IMR-90 (cell line): ENCODE results near the gene RABGAP1. TPM values are rescaled to one million over a fixed set of nuclear protein-coding genes. Genes with fewer than 3 reads are reported as not detected.

ENCODE experiments used
- ATAC-seq: fragments of 200-7000 bp; cut with Tn5 transposase; 2 replicates; pipeline ENCODE4 v1.9.1; 2020; ENCODE audit warnings: low read depth, mild to moderate bottlenecking, moderate library complexity
- Bru-seq: library from RNA; stranded (reverse); fragments of 400-500 nt; gene quantifications from one replicate; lab custom pipeline; 2021; lab: Mats Ljungman, UMichigan
- BruChase-seq, 2 experiments: library from RNA; stranded (reverse); fragments of 400-500 nt; gene quantifications; one replicate each; lab custom pipeline; 2021; lab: Mats Ljungman, UMichigan
- BruUV-seq: library from RNA; stranded (reverse); fragments of 400-500 nt; replicated peaks from 2 replicates; lab custom pipeline; 2021; lab: Mats Ljungman, UMichigan
- CTCF ChIA-PET: fragments of 300-600 bp; formaldehyde crosslinking; extraction: SDS; loops from one replicate; lab custom pipeline; 2021; ENCODE audit warnings: antibody characterized with exemption; lab: Yijun Ruan, JAX
- POLR2A ChIA-PET: fragments of 300-600 bp; sonication (Branson Sonifier 250); formaldehyde crosslinking; loops from one replicate; lab custom pipeline; 2022; ENCODE audit warnings: antibody characterized with exemption; ENCODE audit not compliant: unreplicated experiment; lab: Charles Lee
- DNase-seq: peaks from one replicate; pipeline ENCODE4 v3.0.0; 2013
- H2AFZ ChIP-seq: replicated peaks from 2 replicates; pipeline ENCODE3; 2013; ENCODE audit warnings: low read length, mild to moderate bottlenecking; ENCODE audit not compliant: poor library complexity
- H2AK5ac ChIP-seq: 2 replicates; pipeline ENCODE4 v1.6.1; 2013; ENCODE audit warnings: low read depth, low read length, inconsistent platforms
- H2AK9ac ChIP-seq: replicated peaks from 2 replicates; pipeline ENCODE3; 2013; ENCODE audit warnings: mild to moderate bottlenecking, low read depth, low read length, moderate library complexity; ENCODE audit not compliant: poor library complexity
- H2BK120ac ChIP-seq: 2 replicates; pipeline ENCODE4 v1.6.1; 2013; ENCODE audit warnings: low read depth, low read length, inconsistent platforms
- H2BK15ac ChIP-seq: 3 replicates; pipeline ENCODE4 v1.6.1; 2013; ENCODE audit warnings: low read depth, low read length, inconsistent platforms
- H2BK20ac ChIP-seq: 2 replicates; pipeline ENCODE4 v1.6.1; 2013; ENCODE audit warnings: low read depth, mild to moderate bottlenecking, inconsistent platforms, low read length, moderate library complexity
- H2BK5ac ChIP-seq: 2 replicates; pipeline ENCODE4 v1.6.1; 2013; ENCODE audit warnings: mild to moderate bottlenecking, low read depth, low read length, inconsistent platforms; ENCODE audit not compliant: poor library complexity, severe bottlenecking
- H3K14ac ChIP-seq: replicated peaks from 2 replicates; pipeline ENCODE4 v1.6.1; 2013; ENCODE audit warnings: low read depth, low read length, inconsistent platforms
- H3K18ac ChIP-seq: 2 replicates; pipeline ENCODE4 v1.6.1; 2013; ENCODE audit warnings: low read depth, low read length, control low read depth
- H3K23ac ChIP-seq: 2 replicates; pipeline ENCODE4 v1.6.1; 2013; ENCODE audit warnings: low read depth, low read length, inconsistent platforms
- H3K27ac ChIP-seq: 2 replicates; pipeline ENCODE4 v1.5.1; 2013; ENCODE audit warnings: mild to moderate bottlenecking, control low read depth, low read length; ENCODE audit not compliant: insufficient read depth
- H3K27me3 ChIP-seq: 2 replicates; pipeline ENCODE4 v1.6.1; 2013; ENCODE audit warnings: low read length; ENCODE audit not compliant: control insufficient read depth, insufficient read depth
- H3K36me3 ChIP-seq: 2 replicates; pipeline ENCODE4 v1.6.1; 2013; ENCODE audit warnings: low read length, mixed read lengths; ENCODE audit not compliant: control insufficient read depth, insufficient read depth
- H3K4ac ChIP-seq: 2 replicates; pipeline ENCODE4 v1.6.1; 2013; ENCODE audit warnings: low read depth, low read length, inconsistent platforms
- H3K4me1 ChIP-seq: 2 replicates; pipeline ENCODE4 v1.6.1; 2013; ENCODE audit warnings: low read length, mixed read lengths; ENCODE audit not compliant: control insufficient read depth, insufficient read depth
- H3K4me2 ChIP-seq: 2 replicates; pipeline ENCODE4 v1.6.1; 2013; ENCODE audit warnings: low read depth, mild to moderate bottlenecking, control low read depth, low read length, moderate library complexity
- H3K4me3 ChIP-seq: 2 replicates; pipeline ENCODE4 v1.5.1; 2013; ENCODE audit warnings: low read depth, mild to moderate bottlenecking, control low read depth, low read length, moderate library complexity; ENCODE audit not compliant: insufficient read depth
- H3K56ac ChIP-seq: 2 replicates; pipeline ENCODE4 v1.6.1; 2013; ENCODE audit warnings: low read length, inconsistent platforms; ENCODE audit not compliant: insufficient read depth; ENCODE audit errors: extremely low read depth
- H3K79me1 ChIP-seq, 2 experiments: 2 replicates each; pipeline ENCODE4 v1.6.1; 2013; ENCODE audit warnings: low read length in 2 of 2, inconsistent platforms in 1 of 2, low read depth in 1 of 2
- H3K9ac ChIP-seq: 2 replicates; pipeline ENCODE4 v1.6.1; 2013; ENCODE audit warnings: low read depth, low read length, control low read depth
- H3K9me1 ChIP-seq: 2 replicates; pipeline ENCODE4 v1.6.1; 2013; ENCODE audit warnings: low read length, inconsistent platforms; ENCODE audit not compliant: insufficient read depth
- H3K9me3 ChIP-seq: 2 replicates; pipeline ENCODE4 v1.6.1; 2013; ENCODE audit warnings: low read length; ENCODE audit not compliant: control insufficient read depth, insufficient read depth
- H4K20me1 ChIP-seq: 2 replicates; pipeline ENCODE4 v1.6.1; 2013; ENCODE audit warnings: low read length, inconsistent platforms; ENCODE audit not compliant: insufficient read depth
- H4K5ac ChIP-seq: 2 replicates; pipeline ENCODE4 v1.6.1; 2013; ENCODE audit warnings: mild to moderate bottlenecking, low read depth, low read length, control low read depth
- H4K8ac ChIP-seq, 2 experiments: 2 replicates each; pipeline ENCODE4 v1.6.1; 2013; ENCODE audit warnings: low read depth in 2 of 2, low read length in 2 of 2, control low read depth in 1 of 2, inconsistent platforms in 1 of 2
- H4K91ac ChIP-seq: 2 replicates; pipeline ENCODE4 v1.6.1; 2013; ENCODE audit warnings: low read depth, low read length, inconsistent platforms; ENCODE audit not compliant: insufficient read depth
- CEBPB ChIP-seq: IDR thresholded peaks from 2 replicates; pipeline ENCODE4 v1.6.1; 2012; ENCODE audit warnings: low read depth, low read length, improper control_type of control experiment
- CHD1 ChIP-seq: IDR thresholded peaks from 2 replicates; pipeline ENCODE4 v1.6.1; 2012; ENCODE audit warnings: low read depth, low read length, improper control_type of control experiment
- FOS ChIP-seq: fragments of 150-350 bp; IDR thresholded peaks from 2 replicates; pipeline ENCODE4 v1.6.1; 2016; ENCODE audit warnings: low read depth, low read length
- MAFK ChIP-seq: IDR thresholded peaks from 2 replicates; pipeline ENCODE4 v1.6.1; 2012; ENCODE audit warnings: low read depth, low read length, improper control_type of control experiment
- MXI1 ChIP-seq: IDR thresholded peaks from 2 replicates; pipeline ENCODE4 v1.6.1; 2012; ENCODE audit warnings: low read depth, mild to moderate bottlenecking, low read length, moderate library complexity, borderline replicate concordance
- POLR2A ChIP-seq: IDR thresholded peaks from 2 replicates; pipeline ENCODE4 v1.6.1; 2012; ENCODE audit warnings: mild to moderate bottlenecking, low read depth, low read length
- RAD21 ChIP-seq: IDR thresholded peaks from 2 replicates; pipeline ENCODE4 v1.6.1; 2012; ENCODE audit warnings: low read length, improper control_type of control experiment
- RCOR1 ChIP-seq: IDR thresholded peaks from 2 replicates; pipeline ENCODE4 v1.6.1; 2012; ENCODE audit warnings: mild to moderate bottlenecking, low read length, improper control_type of control experiment; ENCODE audit not compliant: insufficient replicate concordance
- SMC3 ChIP-seq: fragments of 150-350 bp; IDR thresholded peaks from 2 replicates; pipeline ENCODE4 v1.6.1; 2016; ENCODE audit warnings: low read depth, mild to moderate bottlenecking, antibody characterized with exemption, low read length, moderate library complexity
- WGBS, 2 experiments: methylation state at CpG; one replicate each; pipeline versions ENCODE4 v1.1.5 to v1.1.7; 2013; ENCODE audit warnings: missing lambda C conversion rate in 2 of 2; ENCODE audit not compliant: insufficient read length in 1 of 2; ENCODE audit errors: extremely low coverage in 2 of 2; 5-methylcytosine and 5-hydroxymethylcytosine counted together
- dilution Hi-C: fragments of 300-500 bp; cut with HindIII; formaldehyde crosslinking; loops from one replicate; pipeline ENCODE4 v1.14.3; 2018; ENCODE audit warnings: low sequenced_read_pairs; ENCODE audit not compliant: unreplicated experiment
- in situ Hi-C: fragments of 300-500 bp; cut with MboI; formaldehyde crosslinking; loops from 3 replicates; pipeline ENCODE4 v1.14.3; 2019; ENCODE audit warnings: low sequenced_read_pairs, inconsistent platforms, mixed read lengths
- intact Hi-C: fragments of 100-400 bp; cut with micrococcal nuclease; formaldehyde crosslinking; loops from 2 replicates; pipeline ENCODE4 v1.10.0; 2022
- long read RNA-seq: library from polyadenylated mRNA; unstranded; transcript quantifications from one replicate; pipeline ENCODE4 v2.0.0, GENCODE V29; 2021; ENCODE audit not compliant: unreplicated experiment
- polyA plus RNA-seq, 3 experiments: library from polyadenylated mRNA; depleted of rRNA; stranded (reverse); fragments of >200 nt; gene quantifications; 2 replicates each; pipeline ENCODE4 v1.2.3, GENCODE V29; 2012; ENCODE audit warnings: low replicate concordance in 1 of 3
- total RNA-seq: library from RNA; depleted of rRNA; stranded (reverse); fragments of >200 nt; gene quantifications from 2 replicates; pipeline ENCODE4 v1.2.3, GENCODE V29; 2012; rRNA removed
- TF ChIP-seq, protein P1 (sequence below): conservative IDR thresholded peaks from 2 replicates; pipeline ENCODE4 v1.5.1; 2012; ENCODE audit warnings: mild to moderate bottlenecking, low read depth, low read length, improper control_type of control experiment
- TF ChIP-seq, protein P2 (sequence below): fragments of 150-350 bp; IDR thresholded peaks from 2 replicates; pipeline ENCODE4 v1.6.1; 2016; ENCODE audit warnings: low read depth, mild to moderate bottlenecking, low read length, moderate library complexity, borderline replicate concordance

RABGAP1 gene
- total RNA-seq (39.7 and 53.9 TPM in 2 replicates), polyA plus RNA-seq (2012; rRNA removed) (17.2 and 20.0 TPM in 2 replicates), Bru-seq, nascent RNA (percentile 90 among the genes with signal in this experiment), BruChase-seq, experiment 1, labeled RNA remaining after a 6-hour chase (percentile 86 among the genes with signal in this experiment), BruChase-seq, experiment 2, labeled RNA remaining after a 2-hour chase (percentile 84 among the genes with signal in this experiment)
- 5.0 and 6.2 TPM in 2 replicates for polyA plus RNA-seq (2012; cell fraction: cytosol; rRNA removed)
- polyA plus RNA-seq (2012; cell fraction: nucleus; rRNA removed; ENCODE audit: low replicate concordance): 6.5 and 27.2 TPM in 2 replicates
- long read RNA-seq, full-length matches to known transcripts: 26 of 62 reads
- long read RNA-seq, partial matches to known transcripts: 12 of 62 reads
- long read RNA-seq, other reads (novel, unspliced or antisense): 24 of 62 reads

DNA sequence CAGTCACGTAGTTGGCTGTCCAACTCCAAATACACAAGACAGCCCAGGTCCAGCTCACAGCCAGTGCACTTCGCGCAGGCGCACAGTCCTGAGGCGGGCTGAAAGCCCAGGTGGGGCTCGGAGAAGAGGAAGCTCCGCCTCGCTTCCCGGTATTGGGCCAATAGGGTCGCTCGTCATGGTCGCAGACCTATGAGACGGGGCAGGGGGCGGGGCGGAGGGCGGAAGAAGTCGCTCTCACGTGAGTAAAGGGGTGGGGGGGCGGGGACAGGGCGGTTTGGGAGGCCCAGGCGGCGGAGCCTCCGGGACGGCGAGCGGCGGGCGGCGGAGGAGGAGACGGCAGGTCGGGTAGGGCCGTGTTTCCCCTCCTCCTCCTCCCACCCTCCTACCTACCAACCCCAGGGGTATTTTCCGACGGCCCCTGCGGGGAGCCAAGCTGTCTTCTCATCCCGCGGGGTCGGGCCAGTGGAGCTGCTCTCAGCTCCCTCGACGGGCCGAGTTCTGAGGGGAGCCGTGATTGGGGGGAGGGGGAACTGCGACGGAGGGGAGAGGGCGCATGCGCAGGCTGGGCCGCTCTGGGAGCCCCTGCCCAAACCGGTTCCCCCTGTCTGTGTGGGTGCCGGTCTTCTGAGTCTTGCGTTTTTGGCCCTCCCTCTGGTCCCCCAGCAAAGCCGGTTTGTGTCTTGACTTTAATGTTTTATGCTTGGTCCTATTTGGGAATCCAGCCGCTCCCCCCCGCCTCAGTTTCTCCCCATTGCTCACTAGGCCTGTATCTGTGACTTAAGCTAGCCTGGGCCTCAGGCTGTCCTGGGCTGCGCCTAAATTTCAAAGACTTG lies at the start of gene RABGAP1:
TSS of gene RABGAP1 (plus strand) at position 272 of the 833 bp plus-strand sequence. CDS start 16,040 bp downstream, outside the sequence.
- Histone ChIP-seq H3K4me3 (peak within 1 kb of the TSS; percentile 92), H2BK5ac (peak within 1 kb of the TSS; percentile 83), H4K20me1 (peaks cover 15% of the 10 kb centered on the region; the same call in 1 of the 2 replicates), H3K23ac (peak within 1 kb of the TSS; percentile 80), H2BK20ac (peak within 1 kb of the TSS; percentile 2; the same call in 1 of the 2 replicates), H2BK120ac (0 out of 2 replicates have a peak within 1 kb of the TSS, but pooled peaks have one; percentile 9), H3K79me1 (peaks cover 11 to 40% of the 10 kb centered on the region in 2 experiments), H3K56ac (peak within 1 kb of the TSS; percentile 79), H3K18ac (peak within 1 kb of the TSS; percentile 42), H4K5ac (peak within 1 kb of the TSS; percentile 96), H3K9me1 (no peaks in the 10 kb centered on the region), H3K14ac (peak within 1 kb of the TSS; percentile 66), H3K4me2 (peak within 1 kb of the TSS; percentile 98), H2AK5ac (peak within 1 kb of the TSS; percentile 88), H3K9me3 (no peaks in the 10 kb centered on the region), H2AK9ac (peak within 1 kb of the TSS; percentile 93), H4K8ac (peak within 1 kb of the TSS; percentile 89 to 98), H3K36me3 (peaks cover 14% of the 10 kb centered on the region), H3K9ac (peak within 1 kb of the TSS; percentile 85), H3K27me3 (no peaks in the 10 kb centered on the region), H2AFZ (peak within 1 kb of the TSS; percentile 97), H3K27ac (peak within 1 kb of the TSS; percentile 90), H4K91ac (peak within 1 kb of the TSS; percentile 61), H3K4ac (peak within 1 kb of the TSS; percentile 73), H3K4me1 (peaks cover 5% of the 10 kb centered on the region), H2BK15ac (no peak within 1 kb of the TSS)
- no TSS peak for BruUV-seq
- peak; percentile 98 for ATAC-seq
- CTCF ChIA-PET: no interaction called here
- dilution Hi-C loops: no loop called here
- POLR2A ChIA-PET: interaction anchor here (0.7 to 1.1 kb wide), 4 partner anchors 10 to 31 kb away, joined by 3 to 5 read pairs (median 4); partner anchors contain the start of gene ZBTB26
- in situ Hi-C loops: no loop called here
- peak; percentile 97 for DNase-seq
- intact Hi-C loops: loop anchor here (1.0 to 2.0 kb wide), 2 partner anchors 10 to 36 kb away; partner anchors contain the start of genes RC3H2 and ZBTB26
- 0% methylated on average over 3 of the region's 54 CpGs; no CpG with 5 or more reads in 1 of the 2 experiments for WGBS, 2 experiments
- no peak for TF ChIP-seq MXI1
- TF ChIP-seq, protein P1, sequence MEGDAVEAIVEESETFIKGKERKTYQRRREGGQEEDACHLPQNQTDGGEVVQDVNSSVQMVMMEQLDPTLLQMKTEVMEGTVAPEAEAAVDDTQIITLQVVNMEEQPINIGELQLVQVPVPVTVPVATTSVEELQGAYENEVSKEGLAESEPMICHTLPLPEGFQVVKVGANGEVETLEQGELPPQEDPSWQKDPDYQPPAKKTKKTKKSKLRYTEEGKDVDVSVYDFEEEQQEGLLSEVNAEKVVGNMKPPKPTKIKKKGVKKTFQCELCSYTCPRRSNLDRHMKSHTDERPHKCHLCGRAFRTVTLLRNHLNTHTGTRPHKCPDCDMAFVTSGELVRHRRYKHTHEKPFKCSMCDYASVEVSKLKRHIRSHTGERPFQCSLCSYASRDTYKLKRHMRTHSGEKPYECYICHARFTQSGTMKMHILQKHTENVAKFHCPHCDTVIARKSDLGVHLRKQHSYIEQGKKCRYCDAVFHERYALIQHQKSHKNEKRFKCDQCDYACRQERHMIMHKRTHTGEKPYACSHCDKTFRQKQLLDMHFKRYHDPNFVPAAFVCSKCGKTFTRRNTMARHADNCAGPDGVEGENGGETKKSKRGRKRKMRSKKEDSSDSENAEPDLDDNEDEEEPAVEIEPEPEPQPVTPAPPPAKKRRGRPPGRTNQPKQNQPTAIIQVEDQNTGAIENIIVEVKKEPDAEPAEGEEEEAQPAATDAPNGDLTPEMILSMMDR: no peak
- TF ChIP-seq POLR2A: peak; percentile 79
- no peak for TF ChIP-seq SMC3
- TF ChIP-seq FOS: no peak
- TF ChIP-seq RAD21: no peak
- no peak for TF ChIP-seq CEBPB
- TF ChIP-seq RCOR1: no peak
- TF ChIP-seq, protein P2, sequence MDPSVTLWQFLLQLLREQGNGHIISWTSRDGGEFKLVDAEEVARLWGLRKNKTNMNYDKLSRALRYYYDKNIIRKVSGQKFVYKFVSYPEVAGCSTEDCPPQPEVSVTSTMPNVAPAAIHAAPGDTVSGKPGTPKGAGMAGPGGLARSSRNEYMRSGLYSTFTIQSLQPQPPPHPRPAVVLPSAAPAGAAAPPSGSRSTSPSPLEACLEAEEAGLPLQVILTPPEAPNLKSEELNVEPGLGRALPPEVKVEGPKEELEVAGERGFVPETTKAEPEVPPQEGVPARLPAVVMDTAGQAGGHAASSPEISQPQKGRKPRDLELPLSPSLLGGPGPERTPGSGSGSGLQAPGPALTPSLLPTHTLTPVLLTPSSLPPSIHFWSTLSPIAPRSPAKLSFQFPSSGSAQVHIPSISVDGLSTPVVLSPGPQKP: no peak
- TF ChIP-seq MAFK: no peak
- no peak for TF ChIP-seq CHD1
